Uterus (tissue), 2 donors: ENCODE results near the gene ST6GALNAC5.

Experiments used
- POLR2A ChIP-seq, 2 donors: fragments of 450-650 bp; IDR thresholded peaks; one replicate each; pipeline ENCODE4 v1.6.1; 2016; ENCODE audit warnings: antibody characterized with exemption in 2 of 2, mild to moderate bottlenecking in 1 of 2, moderate library complexity in 1 of 2
- TF ChIP-seq, protein P1 (sequence below), 4 experiments: fragments of 200-600 bp in 2 of 4; fragments of 450-650 bp in 2 of 4; sonication (generic) in 2 of 4; IDR thresholded peaks; one replicate each; pipeline ENCODE4 v1.5.1; 2016 to 2019; ENCODE audit warnings: antibody characterized with exemption in 4 of 4, mild to moderate bottlenecking in 2 of 4, moderate library complexity in 1 of 4

- TF ChIP-seq, protein P1, sequence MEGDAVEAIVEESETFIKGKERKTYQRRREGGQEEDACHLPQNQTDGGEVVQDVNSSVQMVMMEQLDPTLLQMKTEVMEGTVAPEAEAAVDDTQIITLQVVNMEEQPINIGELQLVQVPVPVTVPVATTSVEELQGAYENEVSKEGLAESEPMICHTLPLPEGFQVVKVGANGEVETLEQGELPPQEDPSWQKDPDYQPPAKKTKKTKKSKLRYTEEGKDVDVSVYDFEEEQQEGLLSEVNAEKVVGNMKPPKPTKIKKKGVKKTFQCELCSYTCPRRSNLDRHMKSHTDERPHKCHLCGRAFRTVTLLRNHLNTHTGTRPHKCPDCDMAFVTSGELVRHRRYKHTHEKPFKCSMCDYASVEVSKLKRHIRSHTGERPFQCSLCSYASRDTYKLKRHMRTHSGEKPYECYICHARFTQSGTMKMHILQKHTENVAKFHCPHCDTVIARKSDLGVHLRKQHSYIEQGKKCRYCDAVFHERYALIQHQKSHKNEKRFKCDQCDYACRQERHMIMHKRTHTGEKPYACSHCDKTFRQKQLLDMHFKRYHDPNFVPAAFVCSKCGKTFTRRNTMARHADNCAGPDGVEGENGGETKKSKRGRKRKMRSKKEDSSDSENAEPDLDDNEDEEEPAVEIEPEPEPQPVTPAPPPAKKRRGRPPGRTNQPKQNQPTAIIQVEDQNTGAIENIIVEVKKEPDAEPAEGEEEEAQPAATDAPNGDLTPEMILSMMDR (IDR thresholded peaks at IDR 0.05), result no peak
- no peak for TF ChIP-seq POLR2A (IDR thresholded peaks at IDR 0.05)
Observed at GRCh38 chr1:77057994-77058585, 190.8 kb downstream of the ST6GALNAC5 start.
